HepG2 (cell line): Measurements from ENCODE around the gene EFEMP2. TPM values are rescaled to one million over a fixed set of nuclear protein-coding genes. Genes with fewer than 3 reads are reported as not detected.

Experiments used
- ATAC-seq: fragments of 200-7000 bp; cut with Tn5 transposase; 3 replicates; pipeline ENCODE4 v1.9.1; 2020; ENCODE audit warnings: mild to moderate bottlenecking, moderate library complexity
- BruUV-seq: library from RNA; stranded (reverse); fragments of 400-500 nt; replicated peaks from 2 replicates; lab custom pipeline; 2021; lab: Mats Ljungman, UMichigan
- CTCF ChIA-PET: fragments of 300-600 bp; formaldehyde crosslinking; extraction: SDS; loops from one replicate; lab custom pipeline; 2021; ENCODE audit warnings: low total read pairs, inconsistent platforms, low intra/inter-chr PET ratio; lab: Yijun Ruan, JAX
- POLR2A ChIA-PET: fragments of 350-600 bp; sonication (Branson Sonifier 250); formaldehyde crosslinking; loops from one replicate; lab custom pipeline; 2020; ENCODE audit warnings: antibody characterized with exemption, inconsistent platforms; lab: Yijun Ruan, JAX
- DNase-seq: peaks from one replicate; pipeline ENCODE4 v3.0.0-alpha.2; 2015; ENCODE audit warnings: low spot score
- FAIRE-seq: peaks from 3 replicates; lab custom pipeline; 2011; peaks lifted over from hg19 to GRCh38; lab: Jason Lieb, UNC
- H2AFZ ChIP-seq: one replicate; pipeline ENCODE4 v1.6.1; 2011; ENCODE audit warnings: low read length, inconsistent platforms
- H3K27ac ChIP-seq: fragments of 300-600 bp; 3 replicates; pipeline ENCODE4 v1.8.0; 2011; ENCODE audit warnings: mixed run types, mild to moderate bottlenecking, mixed read lengths, low read length, inconsistent platforms; ENCODE audit not compliant: insufficient read depth; ENCODE audit errors: extremely low read length
- H3K27me3 ChIP-seq, 2 experiments: fragments of 200-600 bp in 1 of 2; 2 replicates in 1 of 2; 3 replicates in 1 of 2; pipeline versions ENCODE4 v1.6.0 to v1.8.0; 2011; ENCODE audit warnings: low read length in 2 of 2, mild to moderate bottlenecking in 2 of 2, moderate library complexity in 2 of 2, inconsistent platforms in 1 of 2; ENCODE audit not compliant: insufficient read depth in 2 of 2, control insufficient read depth in 1 of 2
- H3K36me3 ChIP-seq, 2 experiments: fragments of 200-600 bp in 1 of 2; replicated peaks in 1 of 2; 2 replicates in 1 of 2; 3 replicates in 1 of 2; pipeline versions ENCODE4 v1.5.1 to v1.8.0; 2011; ENCODE audit warnings: low read length in 2 of 2, inconsistent platforms in 1 of 2; ENCODE audit not compliant: insufficient read depth in 2 of 2, control insufficient read depth in 1 of 2
- H3K4me1 ChIP-seq: 2 replicates; pipeline ENCODE4 v1.5.1; 2012; ENCODE audit warnings: low read length, inconsistent platforms; ENCODE audit not compliant: insufficient read depth
- H3K4me2 ChIP-seq: 2 replicates; pipeline ENCODE4 v1.6.0; 2011; ENCODE audit warnings: low read depth, low read length, inconsistent platforms
- H3K4me3 ChIP-seq, 3 experiments: fragments of 200-600 bp in 1 of 3; sonication (generic), shearing (Covaris generic) in 1 of 3; replicated peaks in 1 of 3; 2 replicates each; pipeline ENCODE4 v1.5.1; 2011 to 2016; ENCODE audit warnings: low read length in 3 of 3, inconsistent platforms in 2 of 3, low read depth in 2 of 3, mild to moderate bottlenecking in 2 of 3, control low read depth in 1 of 3, mixed read lengths in 1 of 3; ENCODE audit not compliant: insufficient read depth in 1 of 3
- H3K79me2 ChIP-seq: one replicate; pipeline ENCODE4 v1.6.1; 2011; ENCODE audit warnings: low read length, inconsistent platforms; ENCODE audit not compliant: insufficient read depth
- H3K9ac ChIP-seq: 2 replicates; pipeline ENCODE4 v1.6.0; 2011; ENCODE audit warnings: mild to moderate bottlenecking, low read depth, low read length, inconsistent platforms; ENCODE audit not compliant: insufficient read depth
- H3K9me3 ChIP-seq: 2 replicates; pipeline ENCODE4 v1.5.1; 2012; ENCODE audit warnings: mild to moderate bottlenecking, low read length
- H4K20me1 ChIP-seq: 2 replicates; pipeline ENCODE4 v1.6.0; 2011; ENCODE audit warnings: inconsistent platforms, mild to moderate bottlenecking, low read length, moderate library complexity; ENCODE audit not compliant: insufficient read depth
- ATF1 ChIP-seq: IDR thresholded peaks from 2 replicates; pipeline ENCODE4 v1.6.1; 2016; ENCODE audit warnings: mild to moderate bottlenecking, control low read depth
- ELF3 ChIP-seq: IDR thresholded peaks from 2 replicates; pipeline ENCODE4 v1.6.1; 2016; ENCODE audit warnings: missing genetic modification reagents, missing compliant biosample characterization
- KDM2A ChIP-seq: sonication (generic); formaldehyde crosslinking; IDR thresholded peaks from 2 replicates; pipeline ENCODE4 v1.4.0; 2020; ENCODE audit warnings: low read depth, missing genetic modification reagents, borderline replicate concordance
- ZNF44 ChIP-seq: sonication (generic); formaldehyde crosslinking; IDR thresholded peaks from 2 replicates; pipeline ENCODE4 v1.5.1; 2020; ENCODE audit warnings: mild to moderate bottlenecking, missing genetic modification reagents
- ZNF777 ChIP-seq: sonication (generic); formaldehyde crosslinking; IDR thresholded peaks from 2 replicates; pipeline ENCODE4 v1.4.0; 2020; ENCODE audit warnings: missing genetic modification reagents
- WGBS: methylation state at CpG from one replicate; pipeline ENCODE4 v1.1.6; 2017; ENCODE audit warnings: low lambda C conversion rate; 5-methylcytosine and 5-hydroxymethylcytosine counted together
- in situ Hi-C: cut with HindIII; loops from 2 replicates; pipeline ENCODE4 v1.10.0; 2017; ENCODE audit warnings: low pct_unique_long_range_greater_than_20kb; ENCODE audit not compliant: extremely low pct_ligation_motif_present
- intact Hi-C: fragments of 100-400 bp; cut with micrococcal nuclease; formaldehyde crosslinking; loops from one replicate; pipeline ENCODE4 v1.10.0; 2022; ENCODE audit not compliant: unreplicated experiment
- polyA plus RNA-seq, 8 experiments: library from polyadenylated mRNA; depleted of rRNA in 3 of 8; stranded (reverse) in 7 of 8; unstranded in 1 of 8; fragments of >200 nt; fragmentation: Illumina TruSeq in 4 of 8; extraction: Trizol in 4 of 8; gene quantifications; 2 replicates each; pipeline versions ENCODE4 v1.2.1 to v1.2.3, GENCODE V29; 2011 to 2016; ENCODE audit warnings: low read depth in 4 of 8, missing spikeins in 1 of 8, mixed read lengths in 1 of 8; ENCODE audit not compliant: insufficient read depth in 1 of 8
- total RNA-seq, 5 experiments: library from RNA; depleted of rRNA; stranded (reverse); fragments of >200 nt; fragmentation: Illumina TruSeq; extraction: Trizol; gene quantifications; 2 replicates each; pipeline ENCODE4 v1.2.3, GENCODE V29; 2016; ENCODE audit warnings: low read depth in 1 of 5
- TF ChIP-seq, protein P1 (sequence below): IDR thresholded peaks from 2 replicates; pipeline ENCODE4 v1.6.1; 2012; ENCODE audit warnings: low read length, improper control_type of control experiment
- TF ChIP-seq, protein P2 (sequence below), 2 experiments: sonication (generic) in 1 of 2; formaldehyde crosslinking in 1 of 2; IDR thresholded peaks; 2 replicates each; pipeline versions ENCODE4 v1.5.1 to v1.6.1; 2011 to 2020; ENCODE audit warnings: borderline replicate concordance in 1 of 2, low read depth in 1 of 2, low read length in 1 of 2, mild to moderate bottlenecking in 1 of 2, missing genetic modification reagents in 1 of 2, moderate library complexity in 1 of 2
- TF ChIP-seq, protein P3 (sequence below): sonication (generic); formaldehyde crosslinking; IDR thresholded peaks from 2 replicates; pipeline ENCODE4 v1.5.1; 2020; ENCODE audit warnings: mild to moderate bottlenecking, missing genetic modification reagents
- TF ChIP-seq, protein P4 (sequence below): sonication (generic); formaldehyde crosslinking; IDR thresholded peaks from 2 replicates; pipeline ENCODE4 v1.8.0; 2022; ENCODE audit warnings: missing genetic modification reagents, mild to moderate bottlenecking, inconsistent platforms, borderline replicate concordance

EFEMP2 gene
- total and polyA plus RNA-seq, 2 of the 13 experiments (the other 11 are each of a cell fraction or from before 2014, with no cell fraction given) = 7.4 to 29.7 TPM

DNA sequence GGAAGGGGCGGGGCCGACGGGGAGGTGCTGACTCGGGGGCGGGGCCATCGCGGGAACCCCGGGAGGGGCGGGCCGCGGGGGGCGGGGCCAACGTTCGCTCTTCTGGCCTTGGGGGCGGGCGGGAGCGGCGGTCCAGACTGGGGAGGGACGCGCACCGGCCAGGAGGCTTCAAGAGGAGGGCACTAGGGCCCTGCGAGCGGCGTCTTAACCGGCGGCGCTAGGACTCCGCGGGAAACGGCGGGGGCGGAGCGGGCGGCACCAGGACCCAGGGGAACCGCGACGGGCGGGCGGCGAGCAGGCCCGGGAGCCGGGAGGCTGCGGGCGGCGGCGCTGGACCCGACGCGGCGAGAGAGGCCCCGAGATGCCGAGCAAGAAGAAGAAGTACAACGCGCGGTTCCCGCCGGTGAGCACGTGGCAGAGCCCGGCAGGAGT is 46.6 kb upstream of the EFEMP2 start, which contains the start of gene DRAP1 (continued):
- TF ChIP-seq, protein P1, sequence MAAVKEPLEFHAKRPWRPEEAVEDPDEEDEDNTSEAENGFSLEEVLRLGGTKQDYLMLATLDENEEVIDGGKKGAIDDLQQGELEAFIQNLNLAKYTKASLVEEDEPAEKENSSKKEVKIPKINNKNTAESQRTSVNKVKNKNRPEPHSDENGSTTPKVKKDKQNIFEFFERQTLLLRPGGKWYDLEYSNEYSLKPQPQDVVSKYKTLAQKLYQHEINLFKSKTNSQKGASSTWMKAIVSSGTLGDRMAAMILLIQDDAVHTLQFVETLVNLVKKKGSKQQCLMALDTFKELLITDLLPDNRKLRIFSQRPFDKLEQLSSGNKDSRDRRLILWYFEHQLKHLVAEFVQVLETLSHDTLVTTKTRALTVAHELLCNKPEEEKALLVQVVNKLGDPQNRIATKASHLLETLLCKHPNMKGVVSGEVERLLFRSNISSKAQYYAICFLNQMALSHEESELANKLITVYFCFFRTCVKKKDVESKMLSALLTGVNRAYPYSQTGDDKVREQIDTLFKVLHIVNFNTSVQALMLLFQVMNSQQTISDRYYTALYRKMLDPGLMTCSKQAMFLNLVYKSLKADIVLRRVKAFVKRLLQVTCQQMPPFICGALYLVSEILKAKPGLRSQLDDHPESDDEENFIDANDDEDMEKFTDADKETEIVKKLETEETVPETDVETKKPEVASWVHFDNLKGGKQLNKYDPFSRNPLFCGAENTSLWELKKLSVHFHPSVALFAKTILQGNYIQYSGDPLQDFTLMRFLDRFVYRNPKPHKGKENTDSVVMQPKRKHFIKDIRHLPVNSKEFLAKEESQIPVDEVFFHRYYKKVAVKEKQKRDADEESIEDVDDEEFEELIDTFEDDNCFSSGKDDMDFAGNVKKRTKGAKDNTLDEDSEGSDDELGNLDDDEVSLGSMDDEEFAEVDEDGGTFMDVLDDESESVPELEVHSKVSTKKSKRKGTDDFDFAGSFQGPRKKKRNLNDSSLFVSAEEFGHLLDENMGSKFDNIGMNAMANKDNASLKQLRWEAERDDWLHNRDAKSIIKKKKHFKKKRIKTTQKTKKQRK = no peak
- TF ChIP-seq ATF1 (CRISPR knock-in tag) = no peak

DNA sequence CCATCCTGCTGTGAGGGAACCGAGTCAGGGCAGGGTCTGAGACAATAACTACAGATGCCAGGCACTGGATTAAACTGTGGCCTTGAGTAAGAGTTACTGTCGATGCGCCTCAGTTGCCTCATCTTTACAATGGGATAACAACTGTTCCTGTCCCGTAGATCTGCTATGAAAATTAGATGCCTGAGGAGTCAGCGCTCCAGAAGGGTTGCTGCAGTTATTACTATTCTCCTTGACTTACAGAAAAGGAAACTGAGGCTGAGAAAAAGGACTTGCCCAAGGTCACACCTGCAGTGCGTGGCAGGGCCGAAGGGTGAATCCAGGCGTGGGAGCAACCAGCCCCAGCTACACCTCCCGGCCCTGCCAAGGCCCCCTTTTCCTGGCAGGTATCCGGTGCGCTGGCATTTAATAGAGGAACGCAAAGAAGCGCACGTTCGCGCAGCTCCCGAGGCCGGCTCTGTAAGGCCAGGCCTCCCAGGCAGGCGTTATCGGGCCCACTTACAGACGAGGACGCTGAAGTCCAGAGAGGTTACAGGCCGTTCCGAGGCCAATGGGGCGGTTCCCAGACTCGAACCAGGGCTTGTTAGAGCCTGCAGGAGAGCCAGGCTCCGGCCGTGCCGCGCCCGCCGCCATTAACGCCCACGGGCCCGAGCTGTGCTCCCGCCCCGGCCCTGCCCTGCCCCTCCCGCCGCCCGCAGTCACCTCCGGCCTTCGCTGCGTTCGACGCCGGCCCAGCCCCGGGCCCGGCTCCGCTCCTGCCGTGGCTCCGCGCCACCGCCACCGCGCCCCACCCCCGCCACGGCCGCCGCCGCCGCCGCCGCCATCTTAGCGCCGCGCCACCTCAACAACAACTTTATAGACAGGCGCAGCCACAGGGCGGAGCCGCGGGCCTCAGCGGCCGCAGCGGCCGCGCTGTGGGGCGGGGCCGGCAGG is 45.9 kb upstream of the EFEMP2 start, which contains the start of gene C11orf68:
Gene C11orf68, minus strand, starts transcription at position 852 of the 930 bp plus-strand sequence. Its CDS starts 31 bp downstream, at position 821.
- intact Hi-C loops = loop anchor here (2.0 kb wide), 1 partner anchor 28 kb away; the partner anchor contains the start of gene CCDC85B
- TF ChIP-seq, protein P2, sequence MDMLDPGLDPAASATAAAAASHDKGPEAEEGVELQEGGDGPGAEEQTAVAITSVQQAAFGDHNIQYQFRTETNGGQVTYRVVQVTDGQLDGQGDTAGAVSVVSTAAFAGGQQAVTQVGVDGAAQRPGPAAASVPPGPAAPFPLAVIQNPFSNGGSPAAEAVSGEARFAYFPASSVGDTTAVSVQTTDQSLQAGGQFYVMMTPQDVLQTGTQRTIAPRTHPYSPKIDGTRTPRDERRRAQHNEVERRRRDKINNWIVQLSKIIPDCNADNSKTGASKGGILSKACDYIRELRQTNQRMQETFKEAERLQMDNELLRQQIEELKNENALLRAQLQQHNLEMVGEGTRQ (IDR thresholded peaks at IDR 0.05; ENCODE audit: low read depth, low read length) = no peak
- TF ChIP-seq, protein P2 (CRISPR knock-in tag; IDR thresholded peaks at IDR 0.05; ENCODE audit: borderline replicate concordance) = no peak
- TF ChIP-seq KDM2A (CRISPR knock-in tag) (peak; percentile 32), ATF1 (CRISPR knock-in tag) (no peak), ZNF777 (CRISPR knock-in tag) (no peak; the same call in 1 of the 2 replicates), ELF3 (CRISPR knock-in tag) (no peak), ZNF44 (CRISPR knock-in tag) (no peak)
- TF ChIP-seq, protein P3, sequence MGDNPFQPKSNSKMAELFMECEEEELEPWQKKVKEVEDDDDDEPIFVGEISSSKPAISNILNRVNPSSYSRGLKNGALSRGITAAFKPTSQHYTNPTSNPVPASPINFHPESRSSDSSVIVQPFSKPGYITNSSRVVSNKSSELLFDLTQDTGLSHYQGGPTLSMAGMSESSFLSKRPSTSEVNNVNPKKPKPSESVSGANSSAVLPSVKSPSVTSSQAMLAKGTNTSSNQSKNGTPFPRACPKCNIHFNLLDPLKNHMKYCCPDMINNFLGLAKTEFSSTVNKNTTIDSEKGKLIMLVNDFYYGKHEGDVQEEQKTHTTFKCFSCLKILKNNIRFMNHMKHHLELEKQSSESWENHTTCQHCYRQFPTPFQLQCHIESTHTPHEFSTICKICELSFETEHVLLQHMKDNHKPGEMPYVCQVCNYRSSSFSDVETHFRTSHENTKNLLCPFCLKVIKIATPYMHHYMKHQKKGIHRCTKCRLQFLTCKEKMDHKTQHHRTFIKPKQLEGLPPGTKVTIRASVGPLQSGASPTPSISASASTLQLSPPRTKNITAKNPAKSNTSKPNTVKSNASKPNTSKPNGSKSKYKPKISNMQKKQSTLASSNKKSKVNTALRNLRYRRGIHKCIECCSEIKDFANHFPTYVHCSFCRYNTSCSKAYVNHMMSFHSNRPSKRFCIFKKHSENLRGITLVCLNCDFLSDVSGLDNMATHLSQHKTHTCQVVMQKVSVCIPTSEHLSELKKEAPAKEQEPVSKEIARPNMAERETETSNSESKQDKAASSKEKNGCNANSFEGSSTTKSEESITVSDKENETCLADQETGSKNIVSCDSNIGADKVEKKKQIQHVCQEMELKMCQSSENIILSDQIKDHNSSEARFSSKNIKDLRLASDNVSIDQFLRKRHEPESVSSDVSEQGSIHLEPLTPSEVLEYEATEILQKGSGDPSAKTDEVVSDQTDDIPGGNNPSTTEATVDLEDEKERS (CRISPR knock-in tag) = no peak
- TF ChIP-seq, protein P4, sequence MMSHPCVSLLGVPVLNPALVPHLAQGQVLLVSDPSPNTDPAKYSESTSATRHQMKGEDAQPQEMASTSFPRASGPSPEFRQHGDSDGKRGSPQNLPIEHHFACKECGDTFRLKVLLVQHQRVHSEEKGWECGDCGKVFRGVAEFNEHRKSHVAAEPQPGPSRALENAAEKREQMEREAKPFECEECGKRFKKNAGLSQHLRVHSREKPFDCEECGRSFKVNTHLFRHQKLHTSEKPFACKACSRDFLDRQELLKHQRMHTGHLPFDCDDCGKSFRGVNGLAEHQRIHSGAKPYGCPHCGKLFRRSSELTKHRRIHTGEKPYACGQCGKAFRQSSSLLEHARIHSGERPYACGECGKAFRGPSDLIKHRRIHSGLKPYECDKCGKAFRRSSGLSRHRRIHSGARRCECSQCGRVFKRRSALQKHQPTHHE = no peak; the same call in 1 of the 2 replicates

More for the DNA sequence above, 45.9 kb upstream of the EFEMP2 start, which contains the start of gene C11orf68:
- BruUV-seq = TSS peak; percentile 80
- H3K36me3 ChIP-seq = no peaks in the 10 kb centered on the region; a peak in 1 of 5 replicates
- H3K4me3 ChIP-seq = peak within 1 kb of the TSS; percentile 88 to 98 (median 92)
- ChIA-PET POLR2A (interaction anchor here (0.8 to 5.0 kb wide), 5 partner anchors 10 to 29 kb away, joined by 3 to 59 read pairs (median 5); partner anchors contain the start of genes CCDC85B, FIBP and FOSL1), CTCF (no interaction called here)
- H4K20me1 ChIP-seq = no peaks in the 10 kb centered on the region
- in situ Hi-C loops = no loop called here
- H3K9ac ChIP-seq = peak within 1 kb of the TSS; percentile 98
- FAIRE-seq = no peak
- DNase-seq = no peak
- peak within 1 kb of the TSS; percentile 75 for H3K27ac ChIP-seq
- peaks cover 11% of the 10 kb centered on the region for H3K79me2 ChIP-seq
- H3K9me3 ChIP-seq = no peaks in the 10 kb centered on the region
- peak; percentile 28 for ATAC-seq
- H3K4me2 ChIP-seq = peak within 1 kb of the TSS; percentile 93
- H2AFZ ChIP-seq = no peak within 1 kb of the TSS
- WGBS = 5% methylated on average over 33 of the region's 77 CpGs
- peaks cover 46% of the 10 kb centered on the region for H3K4me1 ChIP-seq
- no peaks in the 10 kb centered on the region for H3K27me3 ChIP-seq
